ENCODE measurements around the gene VASH1. TPM values are rescaled to one million over a fixed set of nuclear protein-coding genes. Genes with fewer than 3 reads are reported as not detected.

VASH1 gene
- total and polyA plus RNA-seq, 10 donors, result 6.4 to 39.1 (median 19.5) TPM

DNA sequence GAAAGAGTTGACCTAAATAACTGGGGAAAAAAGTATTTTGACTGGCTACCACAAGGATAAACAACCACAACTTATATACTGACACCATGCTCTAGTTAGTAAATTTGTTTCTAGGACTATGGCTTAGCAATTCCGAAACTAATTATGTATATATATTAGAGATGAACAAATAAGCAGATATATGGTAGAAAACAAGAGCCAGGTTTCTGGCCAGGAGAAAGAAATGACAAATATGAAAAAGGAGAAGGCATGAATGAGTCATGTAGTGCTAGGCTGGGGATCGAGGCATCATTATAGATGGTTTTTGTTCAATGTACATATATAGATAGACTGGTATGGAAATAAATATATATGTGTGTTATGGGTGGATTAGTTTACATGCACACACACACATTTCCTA, 59.4 kb downstream of the VASH1 start:
- no peak overlapping the region for H3K4me3 ChIP-seq
- H3K36me3 ChIP-seq, result no peaks in the 10 kb centered on the region
- intact Hi-C loops (cut with DNase I; ENCODE audit: low total_unique reads), result no loop called here
- no peak for DNase-seq
- peaks cover 0 to 35% (median 0%) of the 10 kb centered on the region in 7 donors for H3K27me3 ChIP-seq (replicated peaks in 1 of 7)
- no peak for TF ChIP-seq POLR2A (IDR thresholded peaks at IDR 0.05)
- TF ChIP-seq, protein P1, sequence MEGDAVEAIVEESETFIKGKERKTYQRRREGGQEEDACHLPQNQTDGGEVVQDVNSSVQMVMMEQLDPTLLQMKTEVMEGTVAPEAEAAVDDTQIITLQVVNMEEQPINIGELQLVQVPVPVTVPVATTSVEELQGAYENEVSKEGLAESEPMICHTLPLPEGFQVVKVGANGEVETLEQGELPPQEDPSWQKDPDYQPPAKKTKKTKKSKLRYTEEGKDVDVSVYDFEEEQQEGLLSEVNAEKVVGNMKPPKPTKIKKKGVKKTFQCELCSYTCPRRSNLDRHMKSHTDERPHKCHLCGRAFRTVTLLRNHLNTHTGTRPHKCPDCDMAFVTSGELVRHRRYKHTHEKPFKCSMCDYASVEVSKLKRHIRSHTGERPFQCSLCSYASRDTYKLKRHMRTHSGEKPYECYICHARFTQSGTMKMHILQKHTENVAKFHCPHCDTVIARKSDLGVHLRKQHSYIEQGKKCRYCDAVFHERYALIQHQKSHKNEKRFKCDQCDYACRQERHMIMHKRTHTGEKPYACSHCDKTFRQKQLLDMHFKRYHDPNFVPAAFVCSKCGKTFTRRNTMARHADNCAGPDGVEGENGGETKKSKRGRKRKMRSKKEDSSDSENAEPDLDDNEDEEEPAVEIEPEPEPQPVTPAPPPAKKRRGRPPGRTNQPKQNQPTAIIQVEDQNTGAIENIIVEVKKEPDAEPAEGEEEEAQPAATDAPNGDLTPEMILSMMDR (IDR thresholded peaks at IDR 0.05 in 8 of 11, conservative IDR thresholded peaks at IDR 0.05 in 3 of 11), result no peak
- no peak for TF ChIP-seq POLR2AphosphoS5 (IDR thresholded peaks at IDR 0.05)
- H3K9me3 ChIP-seq, result no peaks in the 10 kb centered on the region
- no peak overlapping the region for H3K27ac ChIP-seq
- whole genome bisulfite sequencing, 5 donors, result 81 to 88% (median 82%) methylated on average over 2 of the region's 2 CpGs
- H3K4me1 ChIP-seq, result no peaks in the 10 kb centered on the region

DNA sequence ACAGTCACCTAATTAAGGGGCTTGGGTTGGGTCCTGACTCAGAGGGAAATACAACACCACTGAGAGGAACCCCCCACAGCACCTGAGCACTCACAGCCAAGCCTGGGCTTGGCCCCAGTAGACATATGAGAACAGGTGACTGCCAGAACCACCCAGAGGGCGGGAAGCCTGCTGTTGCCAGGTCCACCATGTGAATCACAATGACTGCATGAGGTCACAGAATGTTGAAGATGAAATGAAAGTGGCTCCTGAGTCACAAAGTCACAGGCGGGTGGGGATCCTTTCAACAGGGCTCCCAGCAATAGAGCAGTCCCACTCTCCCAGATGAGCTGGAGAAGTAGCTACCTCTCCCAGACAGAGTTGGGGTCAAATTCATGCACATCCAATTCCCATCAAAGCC, 64.9 kb downstream of the VASH1 start, which contains the start of gene LRRC74A:
LRRC74A (plus strand) TSS at position 287 of the 400 bp plus-strand sequence. CDS start 290 bp downstream, outside the sequence.
- Histone ChIP-seq H3K36me3 (no peaks in the 10 kb centered on the region), H3K4me1 (peaks cover 0 to 21% (median 13%) of the 10 kb centered on the region in 6 donors), H3K4me3 (no peak within 1 kb of the TSS), H3K27me3 (replicated peaks in 1 of 7) (peaks cover 0 to 3% (median 0%) of the 10 kb centered on the region in 7 donors), H3K9me3 (no peaks in the 10 kb centered on the region), H3K27ac (no peak within 1 kb of the TSS)
- WGBS, 5 donors, result 85 to 96% (median 89%) methylated on average over 2 of the region's 2 CpGs
- TF ChIP-seq, protein P1 (IDR thresholded peaks at IDR 0.05 in 8 of 11, conservative IDR thresholded peaks at IDR 0.05 in 3 of 11), result no peak
- TF ChIP-seq POLR2A (IDR thresholded peaks at IDR 0.05) (no peak), POLR2AphosphoS5 (IDR thresholded peaks at IDR 0.05) (no peak)
- intact Hi-C loops (cut with DNase I; ENCODE audit: low total_unique reads), result no loop called here
- no peak for DNase-seq

DNA sequence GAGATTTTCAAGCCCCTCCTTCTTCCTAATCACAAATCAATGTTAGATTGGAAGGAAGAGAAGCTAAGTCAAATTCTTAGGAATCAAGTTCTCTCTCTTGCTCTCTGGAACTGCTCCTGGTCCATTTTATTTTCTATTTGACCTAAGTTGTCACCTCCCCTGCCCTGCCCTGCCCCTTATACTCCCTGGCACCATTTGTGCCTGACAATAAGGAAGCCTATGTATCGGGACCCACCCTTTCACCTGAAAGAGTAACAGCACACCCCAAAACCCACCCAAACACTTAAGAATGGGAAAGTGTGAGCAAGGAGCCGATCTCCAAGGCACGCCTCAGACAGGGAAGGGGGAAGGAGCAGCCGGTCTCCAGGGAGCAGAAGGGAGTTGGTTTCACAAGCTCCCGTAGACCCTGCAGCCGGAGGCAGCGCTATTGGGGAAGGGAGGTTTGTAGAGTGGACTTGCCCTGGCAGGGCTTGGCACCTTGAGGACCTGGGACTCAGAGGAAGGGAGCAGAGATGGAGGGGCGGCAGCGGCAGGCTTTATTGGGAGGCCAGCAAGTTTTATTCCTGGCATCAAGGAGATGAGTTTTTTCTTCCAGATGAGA, 66.5 kb downstream of the VASH1 start:
- Histone ChIP-seq H3K4me1 (peaks cover 0 to 21% (median 13%) of the 10 kb centered on the region in 6 donors), H3K27me3 (replicated peaks in 1 of 7) (no peaks in the 10 kb centered on the region), H3K36me3 (no peaks in the 10 kb centered on the region), H3K4me3 (no peak overlapping the region), H3K9me3 (no peaks in the 10 kb centered on the region), H3K27ac (peak overlapping the region in 3 of 8 donors; percentile 11 to 65 (median 47))
- 83 to 88% (median 88%) methylated on average over 9 of the region's 9 CpGs for WGBS, 5 donors
- intact Hi-C loops (cut with DNase I; ENCODE audit: low total_unique reads), result no loop called here
- no peak for DNase-seq
- TF ChIP-seq POLR2AphosphoS5 (IDR thresholded peaks at IDR 0.05), result no peak
- no peak for TF ChIP-seq POLR2A (IDR thresholded peaks at IDR 0.05)
- TF ChIP-seq, protein P1 (IDR thresholded peaks at IDR 0.05 in 8 of 11, conservative IDR thresholded peaks at IDR 0.05 in 3 of 11), result no peak

DNA sequence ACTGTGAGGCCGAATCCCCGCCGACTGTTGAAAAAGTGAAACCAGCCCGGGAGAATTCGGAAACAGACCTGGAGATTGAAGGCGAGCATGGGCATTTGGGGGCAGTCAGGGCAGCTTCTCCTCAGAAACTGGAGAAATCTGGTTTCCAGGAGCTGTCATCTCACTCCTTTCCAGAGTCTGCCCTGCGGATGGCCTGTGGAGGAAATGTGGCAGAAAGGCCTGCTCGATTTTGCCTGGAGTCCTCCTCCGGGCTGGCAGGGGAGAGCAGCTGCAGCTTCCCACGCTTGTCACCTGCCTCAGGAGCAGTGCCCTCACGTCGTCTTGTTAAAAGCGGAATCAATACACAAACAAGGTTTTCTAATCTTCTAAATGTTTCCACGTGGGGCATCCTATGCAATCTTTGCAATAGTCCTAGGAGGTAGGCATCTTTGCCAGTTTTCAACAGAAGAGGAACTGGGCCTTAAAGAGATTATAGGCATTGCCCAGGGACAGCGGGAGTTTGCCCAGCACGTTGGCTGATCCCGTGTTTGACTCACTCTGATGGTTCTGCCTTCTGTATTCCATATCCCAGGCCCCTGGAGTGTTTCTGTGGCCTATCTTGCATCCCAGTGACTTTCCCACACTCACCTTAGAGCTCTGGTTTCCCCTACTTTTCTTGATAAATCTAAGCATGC, 67.2 kb downstream of the VASH1 start:
- intact Hi-C loops (cut with DNase I; ENCODE audit: low total_unique reads), result no loop called here
- H3K4me1 ChIP-seq, result peaks cover 0 to 21% (median 13%) of the 10 kb centered on the region in 6 donors
- 81 to 90% (median 85%) methylated on average over 17 of the region's 17 CpGs for WGBS, 5 donors
- no peak overlapping the region for H3K4me3 ChIP-seq
- no peaks in the 10 kb centered on the region for H3K36me3 ChIP-seq
- no peak for DNase-seq
- H3K9me3 ChIP-seq, result no peaks in the 10 kb centered on the region
- TF ChIP-seq, protein P1 (IDR thresholded peaks at IDR 0.05 in 8 of 11, conservative IDR thresholded peaks at IDR 0.05 in 3 of 11), result no peak
- TF ChIP-seq POLR2AphosphoS5 (IDR thresholded peaks at IDR 0.05) (no peak), POLR2A (IDR thresholded peaks at IDR 0.05) (no peak)
- no peaks in the 10 kb centered on the region for H3K27me3 ChIP-seq (replicated peaks in 1 of 7)
- H3K27ac ChIP-seq, result peak overlapping the region in 3 of 8 donors; percentile 11 to 65 (median 47)
